HFFc6 (cell line): ENCODE data around the gene TMEM59. TPM values are rescaled to one million over a fixed set of nuclear protein-coding genes. Genes with fewer than 3 reads are reported as not detected.

Source experiments
- DNase-seq: peaks from one replicate; pipeline ENCODE4 v3.0.0-alpha.2; 2018
- H3K27ac Mint-ChIP-seq: 2 replicates; pipeline ENCODE4 v1.8.0; 2020; ENCODE audit warnings: mild to moderate bottlenecking, mixed read lengths
- H3K27me3 Mint-ChIP-seq: 2 replicates; pipeline ENCODE4 v1.8.0; 2021; ENCODE audit warnings: mild to moderate bottlenecking, moderate library complexity, mixed read lengths; ENCODE audit not compliant: insufficient read depth
- H3K36me3 Mint-ChIP-seq: 2 replicates; pipeline ENCODE4 v1.8.0; 2021; ENCODE audit warnings: low read depth, mixed read lengths
- H3K4me1 Mint-ChIP-seq: 2 replicates; pipeline ENCODE4 v1.8.0; 2020; ENCODE audit warnings: low read depth, mixed read lengths
- H3K4me3 Mint-ChIP-seq: 2 replicates; pipeline ENCODE4 v1.8.0; 2020; ENCODE audit warnings: mild to moderate bottlenecking, moderate library complexity, mixed read lengths
- H3K9me3 Mint-ChIP-seq: 2 replicates; pipeline ENCODE4 v1.8.0; 2020; ENCODE audit warnings: mild to moderate bottlenecking, mixed read lengths
- long read RNA-seq: library from polyadenylated mRNA; unstranded; transcript quantifications from one replicate; pipeline ENCODE4 v2.0.0, GENCODE V29; 2019
- total RNA-seq, 6 experiments: library from RNA; stranded (reverse); fragmentation: NEBNext Ultra II Directional; extraction: Animal tissue kit (Norgen Biotek cat#: 25700); gene quantifications; 2 replicates in 1 of 6; 3 replicates in 5 of 6; pipeline ENCODE4 v1.2.3, GENCODE V29; 2021
- TF ChIP-seq, protein P1 (sequence below): fragments of 200-600 bp; sonication (generic); IDR thresholded peaks from 2 replicates; pipeline ENCODE4 v1.5.0; 2021; ENCODE audit warnings: antibody characterized with exemption, mild to moderate bottlenecking

Gene TMEM59, protein sequence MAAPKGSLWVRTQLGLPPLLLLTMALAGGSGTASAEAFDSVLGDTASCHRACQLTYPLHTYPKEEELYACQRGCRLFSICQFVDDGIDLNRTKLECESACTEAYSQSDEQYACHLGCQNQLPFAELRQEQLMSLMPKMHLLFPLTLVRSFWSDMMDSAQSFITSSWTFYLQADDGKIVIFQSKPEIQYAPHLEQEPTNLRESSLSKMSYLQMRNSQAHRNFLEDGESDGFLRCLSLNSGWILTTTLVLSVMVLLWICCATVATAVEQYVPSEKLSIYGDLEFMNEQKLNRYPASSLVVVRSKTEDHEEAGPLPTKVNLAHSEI
- 100 to 1,000 TPM; 282 to 460 (median 348) TPM for total RNA-seq
- long read RNA-seq, full-length matches to known transcripts = 278 of 442 reads
- long read RNA-seq, partial matches to known transcripts = 8 of 442 reads
- long read RNA-seq, other reads (novel, unspliced or antisense) = 156 of 442 reads

DNA sequence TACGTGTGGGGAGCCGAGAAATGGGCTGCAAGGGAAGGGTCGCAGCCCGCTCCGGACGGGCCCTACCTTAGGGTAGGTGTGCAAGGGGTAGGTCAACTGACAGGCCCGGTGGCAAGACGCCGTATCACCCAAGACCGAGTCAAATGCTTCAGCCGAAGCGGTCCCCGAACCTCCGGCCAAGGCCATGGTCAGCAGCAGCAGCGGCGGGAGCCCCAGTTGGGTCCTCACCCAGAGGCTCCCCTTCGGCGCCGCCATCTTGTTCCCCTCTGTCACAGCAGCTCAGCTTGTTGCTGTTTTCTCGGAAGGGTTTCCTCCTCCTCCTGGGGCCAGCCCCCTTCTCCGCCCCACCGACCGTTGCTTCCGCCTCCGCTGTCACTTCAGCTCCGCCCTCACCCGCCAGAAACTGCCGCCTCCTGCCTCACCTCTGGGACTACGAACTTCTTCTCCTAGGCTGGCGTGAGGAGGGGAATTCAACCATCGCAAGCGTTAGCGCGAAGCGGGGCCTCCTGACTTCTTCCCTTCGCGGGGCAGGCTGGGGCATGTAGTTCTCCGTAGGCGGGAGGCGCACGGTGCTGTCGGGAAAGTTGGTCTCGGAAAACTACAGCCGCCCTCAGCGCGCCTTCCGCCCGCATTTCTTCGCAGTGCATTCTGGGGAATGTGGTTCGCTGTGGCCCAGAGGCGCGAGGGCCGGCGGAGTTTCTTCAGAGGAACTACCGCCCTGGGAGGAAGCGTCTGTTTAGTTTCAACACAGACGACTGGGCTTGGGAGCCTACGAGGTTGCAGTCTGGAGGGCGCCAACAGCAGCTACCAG, at the start of gene TMEM59, which contains the start of gene TCEANC2:
Gene TMEM59 (minus strand): TSS at position 271 of the 811 bp plus-strand sequence. CDS start 16 bp downstream, at position 255.
Gene TCEANC2 (plus strand): TSS at position 675 of the 811 bp plus-strand sequence. CDS start 815 bp downstream, outside the sequence.
- Mint-ChIP-seq H3K27ac (no peak within 1 kb of the TSS), H3K36me3 (no peaks in the 10 kb centered on the region), H3K27me3 (no peaks in the 10 kb centered on the region), H3K9me3 (no peaks in the 10 kb centered on the region), H3K4me1 (peaks cover 22% of the 10 kb centered on the region), H3K4me3 (no peak within 1 kb of the TSS)
- peak; percentile 99 for DNase-seq
- TF ChIP-seq, protein P1, sequence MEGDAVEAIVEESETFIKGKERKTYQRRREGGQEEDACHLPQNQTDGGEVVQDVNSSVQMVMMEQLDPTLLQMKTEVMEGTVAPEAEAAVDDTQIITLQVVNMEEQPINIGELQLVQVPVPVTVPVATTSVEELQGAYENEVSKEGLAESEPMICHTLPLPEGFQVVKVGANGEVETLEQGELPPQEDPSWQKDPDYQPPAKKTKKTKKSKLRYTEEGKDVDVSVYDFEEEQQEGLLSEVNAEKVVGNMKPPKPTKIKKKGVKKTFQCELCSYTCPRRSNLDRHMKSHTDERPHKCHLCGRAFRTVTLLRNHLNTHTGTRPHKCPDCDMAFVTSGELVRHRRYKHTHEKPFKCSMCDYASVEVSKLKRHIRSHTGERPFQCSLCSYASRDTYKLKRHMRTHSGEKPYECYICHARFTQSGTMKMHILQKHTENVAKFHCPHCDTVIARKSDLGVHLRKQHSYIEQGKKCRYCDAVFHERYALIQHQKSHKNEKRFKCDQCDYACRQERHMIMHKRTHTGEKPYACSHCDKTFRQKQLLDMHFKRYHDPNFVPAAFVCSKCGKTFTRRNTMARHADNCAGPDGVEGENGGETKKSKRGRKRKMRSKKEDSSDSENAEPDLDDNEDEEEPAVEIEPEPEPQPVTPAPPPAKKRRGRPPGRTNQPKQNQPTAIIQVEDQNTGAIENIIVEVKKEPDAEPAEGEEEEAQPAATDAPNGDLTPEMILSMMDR = no peak; the same call in 1 of the 2 replicates

DNA sequence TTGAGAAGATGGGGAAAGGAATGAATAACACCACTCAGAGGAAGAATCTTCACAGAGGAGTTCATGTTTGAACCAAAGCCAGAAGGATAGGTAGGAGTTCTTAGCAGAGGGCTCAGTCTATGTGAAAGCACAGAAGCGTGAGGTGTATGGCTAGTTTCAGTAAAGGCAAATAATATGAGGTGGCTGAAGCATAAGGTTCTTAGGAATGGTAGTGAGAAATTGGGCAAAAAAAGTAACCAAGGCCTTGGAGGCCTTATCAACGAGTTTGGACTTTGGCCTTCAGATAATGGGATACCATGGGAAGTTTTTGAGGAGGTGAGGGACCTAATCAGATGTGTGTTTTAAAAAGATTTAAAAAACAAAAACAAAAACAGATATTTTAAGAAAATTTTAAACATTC, 47.5 kb upstream of the TMEM59 start:
- H3K36me3 Mint-ChIP-seq = peaks cover 7% of the 10 kb centered on the region; the same call in 1 of the 2 replicates
- DNase-seq = no peak
- TF ChIP-seq, protein P1 = no peak
- no peak overlapping the region for H3K27ac Mint-ChIP-seq
- no peak overlapping the region for H3K4me3 Mint-ChIP-seq
- no peaks in the 10 kb centered on the region for H3K9me3 Mint-ChIP-seq
- H3K4me1 Mint-ChIP-seq = no peaks in the 10 kb centered on the region
- H3K27me3 Mint-ChIP-seq = no peaks in the 10 kb centered on the region

DNA sequence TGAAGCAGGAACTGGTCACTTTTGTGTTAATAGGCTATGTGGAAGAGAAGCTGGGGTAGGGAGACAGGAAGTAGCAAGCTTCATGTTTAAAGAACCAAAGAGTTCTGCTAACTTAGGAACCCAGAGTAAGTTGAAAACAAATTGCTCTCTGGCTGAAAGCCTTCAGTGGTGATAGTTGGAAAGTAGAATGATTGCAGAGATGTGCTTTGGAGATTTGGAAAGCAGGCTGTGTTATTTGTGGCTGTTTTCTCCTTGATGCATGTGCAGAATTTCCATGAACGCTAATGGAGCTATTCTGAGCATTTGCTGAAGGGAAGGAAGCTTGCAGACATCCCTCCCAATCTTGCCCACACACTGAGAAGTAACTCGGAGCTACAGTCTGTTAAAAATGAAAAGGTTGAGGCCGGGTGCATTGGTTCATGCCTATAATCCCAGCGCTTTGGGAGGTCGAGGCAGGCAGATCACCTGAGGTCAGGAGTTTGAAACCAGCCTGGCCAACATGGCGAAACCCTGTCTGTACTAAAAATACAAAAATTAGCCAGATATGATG, 46.1 kb upstream of the TMEM59 start:
- Mint-ChIP-seq H3K4me3 (no peak overlapping the region), H3K9me3 (no peaks in the 10 kb centered on the region), H3K27ac (no peak overlapping the region), H3K36me3 (peaks cover 7% of the 10 kb centered on the region; the same call in 1 of the 2 replicates), H3K27me3 (no peaks in the 10 kb centered on the region; the same call in 1 of the 2 replicates), H3K4me1 (no peaks in the 10 kb centered on the region)
- no peak for DNase-seq
- TF ChIP-seq, protein P1 = no peak

DNA sequence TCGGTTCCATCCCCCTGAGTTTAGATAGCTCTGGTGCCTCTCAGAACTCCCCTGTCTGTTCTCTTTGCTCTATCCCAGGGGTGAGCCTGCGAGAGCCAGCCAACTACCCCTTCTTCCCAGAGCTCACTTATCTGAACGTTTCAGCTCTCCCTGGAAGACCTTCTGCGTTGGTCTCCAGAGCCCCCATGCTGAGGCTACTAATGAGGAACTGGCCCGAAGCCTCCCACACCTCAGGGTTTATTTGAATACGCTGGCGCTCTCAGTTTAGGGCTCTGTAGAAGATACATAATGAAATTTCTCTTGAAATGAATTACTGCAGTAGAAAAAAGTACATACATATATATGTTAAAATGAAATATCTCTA, 43.9 kb upstream of the TMEM59 start:
- Mint-ChIP-seq H3K4me3 (no peak overlapping the region), H3K27ac (no peak overlapping the region), H3K9me3 (no peaks in the 10 kb centered on the region), H3K27me3 (no peaks in the 10 kb centered on the region; the same call in 1 of the 2 replicates), H3K4me1 (no peaks in the 10 kb centered on the region), H3K36me3 (peaks cover 7% of the 10 kb centered on the region; the same call in 1 of the 2 replicates)
- TF ChIP-seq, protein P1 = no peak
- DNase-seq = no peak

DNA sequence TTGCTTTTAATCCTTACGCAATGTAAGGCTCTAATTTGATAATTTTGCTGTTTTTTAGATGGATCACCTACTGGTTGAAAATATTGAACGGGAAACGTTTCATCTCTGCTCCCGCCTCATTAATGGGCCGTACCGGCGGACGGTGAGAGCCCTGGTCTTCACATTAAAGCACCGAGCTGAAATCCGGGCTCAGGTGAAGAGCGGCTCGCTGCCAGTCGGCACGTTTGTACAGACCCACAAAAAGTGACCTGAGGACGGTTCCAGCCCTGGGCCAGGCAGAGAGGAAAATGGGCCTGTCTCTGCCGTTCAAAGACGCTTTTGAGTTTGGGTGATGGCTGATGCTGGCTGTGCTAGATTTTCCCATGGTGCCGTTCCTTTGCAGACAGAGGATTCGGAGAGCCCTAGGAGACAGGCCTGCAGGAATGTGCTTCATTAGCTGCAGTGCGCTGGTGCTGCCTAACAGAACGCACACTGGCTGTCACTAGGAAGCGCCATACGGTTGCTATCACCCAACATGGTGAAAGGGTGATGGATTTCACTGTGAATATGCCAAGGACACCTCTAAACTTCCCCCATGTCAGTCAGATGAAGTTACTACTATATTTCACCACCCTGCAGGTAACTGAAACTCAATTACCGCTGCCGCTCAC, 43.3 kb upstream of the TMEM59 start:
- no peak for DNase-seq
- H3K27ac Mint-ChIP-seq = no peak overlapping the region
- H3K9me3 Mint-ChIP-seq = no peaks in the 10 kb centered on the region
- no peaks in the 10 kb centered on the region; the same call in 1 of the 2 replicates for H3K27me3 Mint-ChIP-seq
- H3K4me3 Mint-ChIP-seq = no peak overlapping the region
- TF ChIP-seq, protein P1 = no peak
- no peaks in the 10 kb centered on the region for H3K4me1 Mint-ChIP-seq
- H3K36me3 Mint-ChIP-seq = peaks cover 7% of the 10 kb centered on the region; the same call in 1 of the 2 replicates
